Stimulated activated CD8-positive, alpha-beta memory T cell treated with anti-CD3 and anti-CD28 coated beads, Interleukin-7, amount 100 ng/mL, for 24 hours (primary cell): ENCODE data around the gene F2RL2.

ENCODE experiments used
- DNase-seq: peaks from one replicate; pipeline ENCODE4 v3.0.0-alpha.2; 2020; ENCODE audit warnings: low read depth

Gene F2RL2, protein sequence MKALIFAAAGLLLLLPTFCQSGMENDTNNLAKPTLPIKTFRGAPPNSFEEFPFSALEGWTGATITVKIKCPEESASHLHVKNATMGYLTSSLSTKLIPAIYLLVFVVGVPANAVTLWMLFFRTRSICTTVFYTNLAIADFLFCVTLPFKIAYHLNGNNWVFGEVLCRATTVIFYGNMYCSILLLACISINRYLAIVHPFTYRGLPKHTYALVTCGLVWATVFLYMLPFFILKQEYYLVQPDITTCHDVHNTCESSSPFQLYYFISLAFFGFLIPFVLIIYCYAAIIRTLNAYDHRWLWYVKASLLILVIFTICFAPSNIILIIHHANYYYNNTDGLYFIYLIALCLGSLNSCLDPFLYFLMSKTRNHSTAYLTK

DNA sequence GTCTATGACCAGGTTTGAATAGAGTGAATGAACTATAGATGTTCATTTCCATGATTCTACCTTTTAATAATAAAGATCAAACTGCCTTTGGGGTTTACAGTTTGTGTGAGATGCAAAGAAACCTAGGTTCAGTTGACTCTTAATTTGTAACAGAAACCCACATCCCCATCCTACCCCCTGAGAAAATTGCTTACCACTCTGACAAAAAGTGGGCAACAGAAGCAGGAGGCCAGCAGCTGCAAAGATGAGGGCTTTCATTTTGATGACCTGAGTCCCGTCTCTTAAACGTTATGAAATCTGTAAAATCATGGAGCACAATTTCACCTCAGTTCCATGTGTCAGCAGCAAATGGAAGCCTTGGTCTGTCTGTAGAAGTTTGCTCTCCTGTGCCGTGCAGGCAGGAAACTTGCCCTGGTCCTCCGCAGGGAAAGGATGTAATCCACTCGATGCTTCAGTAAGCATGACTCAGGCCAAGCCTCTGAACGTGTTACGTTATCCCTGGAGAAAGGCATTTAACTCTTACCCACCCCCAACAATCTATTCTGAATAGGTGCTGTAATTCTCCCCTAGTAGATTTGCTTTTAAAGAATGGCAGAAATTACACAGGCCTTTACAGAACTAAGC, at the start of gene F2RL2:
F2RL2 (minus strand) TSS at position 431 of the 624 bp plus-strand sequence; CDS start at position 258, 173 bp downstream.
- no peak for DNase-seq

DNA sequence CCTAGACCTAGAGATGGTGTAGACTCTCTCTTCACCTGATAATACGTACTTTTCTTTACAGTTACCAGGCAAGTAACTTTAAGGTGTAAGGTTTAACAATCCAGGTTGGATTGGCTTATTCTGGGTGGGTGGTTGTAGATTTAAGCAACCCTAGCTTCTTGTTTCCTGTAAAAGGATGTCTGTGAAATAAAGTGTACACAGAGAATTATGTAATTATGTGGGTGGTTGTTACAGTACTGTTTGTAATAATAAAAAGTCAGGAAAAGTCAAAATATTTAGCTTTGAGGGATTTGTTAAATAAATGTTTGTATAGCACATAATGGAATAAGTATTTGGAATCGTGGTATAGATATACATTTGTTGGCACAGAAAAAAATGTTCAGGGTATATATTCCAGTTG, 49.0 kb upstream of the F2RL2 start:
- no peak for DNase-seq

GRCh38 chr5:76670508-76670907, 47.3 kb upstream of the F2RL2 start:
- no peak for DNase-seq

DNA sequence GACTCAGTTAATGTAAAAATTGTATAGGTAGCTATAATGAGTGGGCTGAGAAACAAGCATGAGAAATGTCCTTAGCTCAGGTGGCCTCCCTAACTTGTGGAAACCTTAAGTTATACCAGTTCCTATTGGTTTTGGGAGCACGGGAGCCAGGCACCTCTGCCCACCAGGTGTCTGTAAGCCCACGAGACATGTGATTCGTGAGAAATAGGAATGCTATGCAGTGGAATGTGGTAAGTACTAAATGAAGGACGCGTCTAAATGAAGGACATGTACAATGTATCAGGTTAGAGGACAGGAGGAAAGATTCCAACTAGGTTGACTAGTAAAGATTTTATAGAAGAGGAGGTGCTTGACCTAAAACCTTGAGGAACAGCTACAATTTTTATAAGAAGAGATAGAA, 46.0 kb upstream of the F2RL2 start:
- no peak for DNase-seq

DNA sequence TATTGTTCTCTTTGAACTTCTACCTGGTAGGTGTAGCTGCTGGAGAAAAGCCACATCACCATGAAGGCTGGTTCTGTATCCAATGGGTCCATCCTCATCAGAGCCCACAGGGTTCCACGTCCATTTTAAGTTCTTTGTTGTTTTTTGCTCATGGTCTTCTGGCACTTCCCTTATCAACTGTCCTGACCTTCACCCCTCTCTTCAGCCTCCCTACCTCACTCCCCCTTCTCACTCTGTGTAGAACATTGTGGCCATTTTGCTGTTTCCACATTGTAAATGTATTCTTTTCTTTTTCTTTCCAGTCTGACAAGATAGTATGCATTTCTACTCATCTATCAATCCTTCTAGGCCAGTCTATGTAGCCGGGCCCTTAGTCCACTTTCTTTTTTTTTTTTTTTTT, 44.3 kb upstream of the F2RL2 start:
- DNase-seq, result no peak

GRCh38 chr5:76664079-76664478, 40.9 kb upstream of the F2RL2 start:
- DNase-seq, result no peak

- no peak for DNase-seq
These were observed 40.4 kb upstream of the F2RL2 start for GRCh38 chr5:76663573-76663972.

- DNase-seq, result no peak
These were observed 39.3 kb upstream of the F2RL2 start for GRCh38 chr5:76662521-76662920.

DNA sequence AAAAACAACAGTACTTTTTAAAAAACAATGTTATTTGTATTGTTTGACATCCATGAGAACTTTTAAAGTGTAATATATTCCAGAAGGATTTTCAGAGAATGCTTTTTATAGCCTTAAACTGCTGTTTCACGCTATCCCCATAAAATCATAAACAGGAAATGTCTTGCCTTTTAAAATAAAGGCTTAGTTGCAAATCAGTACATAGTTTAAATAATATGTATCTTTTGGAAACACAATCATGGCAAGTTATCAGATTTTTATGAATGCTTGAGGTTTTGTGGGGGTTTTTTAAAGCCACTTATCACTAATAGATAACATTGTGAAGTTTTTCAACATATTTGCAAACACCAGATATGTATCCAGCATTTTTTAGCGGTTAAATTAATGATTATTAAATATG, 37.2 kb upstream of the F2RL2 start:
- DNase-seq, result no peak

DNA sequence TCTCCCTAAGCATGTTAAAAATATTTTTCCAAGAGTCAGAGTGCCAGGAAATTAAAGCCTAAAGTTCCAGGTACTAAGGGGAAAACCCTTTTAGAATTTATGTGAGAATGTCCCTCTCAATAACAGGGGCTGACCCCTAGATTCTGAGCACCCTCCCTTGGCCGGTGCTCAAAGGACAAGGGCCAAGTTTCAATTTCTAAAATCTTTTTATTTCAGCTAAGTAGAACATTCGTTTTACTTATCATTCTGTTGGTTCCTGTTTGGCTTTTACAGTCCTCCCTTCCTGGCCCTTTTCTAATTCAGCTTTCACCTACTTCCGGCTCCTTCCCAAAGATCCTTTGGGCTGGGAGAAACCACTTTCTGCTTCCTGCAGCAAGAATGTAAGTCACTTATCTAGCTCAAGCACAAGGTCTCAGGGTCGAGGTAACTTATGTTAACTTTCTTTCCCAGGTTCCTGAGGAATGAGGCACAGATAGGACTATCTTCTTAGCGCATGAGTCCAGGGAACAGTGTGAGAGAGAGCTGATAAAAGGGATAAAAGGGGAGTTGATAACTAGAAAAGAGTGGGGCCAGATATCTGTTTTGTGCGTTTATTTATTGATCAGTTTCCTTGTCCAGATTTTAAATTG, 34.6 kb upstream of the F2RL2 start:
- no peak for DNase-seq

DNA sequence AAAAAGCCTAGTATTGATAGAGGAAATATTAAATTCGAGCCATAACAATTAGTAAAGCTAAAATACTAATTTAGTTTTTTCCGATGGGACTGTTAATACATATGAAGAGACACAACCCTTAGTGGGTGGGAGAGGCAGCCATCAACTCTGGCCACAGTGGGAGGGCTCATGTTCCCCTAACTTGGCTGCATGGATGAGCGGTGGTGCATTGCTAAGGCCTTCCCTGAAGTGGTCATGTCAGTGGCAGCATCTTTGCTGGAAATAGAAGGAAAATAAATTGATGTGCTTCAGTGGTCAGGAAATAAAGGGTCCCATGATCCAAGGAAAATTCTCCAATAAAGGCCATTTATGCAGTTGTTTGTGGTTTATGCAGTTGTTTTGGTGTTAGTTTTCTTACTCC, 33.9 kb upstream of the F2RL2 start:
- DNase-seq, result no peak

DNA sequence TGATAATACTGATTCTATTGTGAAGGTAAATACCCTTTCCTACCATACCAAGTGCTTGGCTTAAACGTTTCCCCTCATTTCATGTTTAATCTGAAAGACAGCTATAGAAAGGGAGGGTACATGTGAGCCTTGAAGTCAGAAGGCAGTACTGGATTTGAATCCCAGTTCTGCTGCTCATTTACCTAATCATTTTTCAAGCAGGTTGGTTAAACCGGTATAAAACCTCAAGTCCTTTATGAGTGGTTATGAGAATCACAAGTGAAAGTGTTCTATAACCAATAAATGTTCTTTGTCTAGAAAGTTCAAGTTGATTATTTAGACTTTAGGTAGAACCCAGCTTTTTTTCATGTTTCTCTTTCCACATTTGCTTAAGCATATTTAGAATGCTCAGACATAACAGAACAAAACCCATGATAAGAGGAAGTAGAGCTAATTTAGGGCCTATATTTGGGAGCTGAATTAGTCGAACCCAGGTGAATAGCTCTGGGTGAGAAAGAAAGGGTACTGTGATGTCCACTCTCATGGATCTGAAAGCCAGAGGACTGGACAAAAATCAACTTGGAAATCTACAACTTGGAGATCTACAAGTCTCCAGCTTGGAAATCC, 29.7 kb upstream of the F2RL2 start:
- DNase-seq, result no peak

DNA sequence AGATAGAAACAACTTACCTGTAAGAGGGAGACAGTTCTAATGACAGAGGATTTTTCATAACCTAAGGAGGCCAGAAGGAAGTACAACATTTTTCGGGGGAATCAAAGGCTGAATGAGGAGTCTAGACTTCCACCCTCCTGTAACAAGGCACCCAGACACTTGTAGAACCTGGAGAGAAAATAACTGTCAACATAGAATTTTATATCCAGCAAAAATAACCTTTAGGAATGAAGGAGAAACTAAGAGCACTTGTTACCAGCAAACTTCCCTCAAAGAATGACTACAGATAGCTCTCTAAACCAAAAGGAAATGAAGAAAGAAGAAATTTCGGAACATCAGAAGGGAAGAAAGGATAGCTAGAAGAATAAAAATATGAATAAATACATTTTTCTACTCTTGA, 25.9 kb upstream of the F2RL2 start:
- DNase-seq, result no peak

- DNase-seq, result no peak
These were observed 20.2 kb upstream of the F2RL2 start for GRCh38 chr5:76643371-76643770.

GRCh38 chr5:76642390-76643040, 19.3 kb upstream of the F2RL2 start:
- DNase-seq, result no peak

GRCh38 chr5:76641514-76642120, 18.4 kb upstream of the F2RL2 start:
- DNase-seq, result peak; percentile 38

- no peak for DNase-seq
These were observed 15.3 kb upstream of the F2RL2 start for GRCh38 chr5:76638479-76638878.

DNA sequence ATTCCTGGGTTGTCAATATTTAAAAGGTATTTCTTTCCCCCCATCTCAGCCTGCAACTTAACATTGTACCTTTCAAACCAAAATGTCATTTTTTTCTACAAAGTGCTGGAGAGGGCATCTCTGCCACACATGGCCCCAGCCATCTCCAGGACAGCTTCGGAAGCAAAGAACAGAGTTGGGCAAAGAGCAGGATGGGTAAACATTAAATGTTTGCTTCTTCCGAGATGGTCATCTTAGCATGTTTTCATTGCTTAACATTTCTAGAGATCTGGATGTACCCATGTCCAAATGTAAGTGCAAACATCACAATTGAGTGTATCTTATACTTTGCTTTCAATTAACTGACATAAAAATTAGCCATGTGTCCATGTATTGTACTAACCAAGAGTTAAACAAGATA, 14.3 kb upstream of the F2RL2 start:
- no peak for DNase-seq

- DNase-seq, result no peak
These were observed 11.5 kb upstream of the F2RL2 start for GRCh38 chr5:76634661-76635060.

- DNase-seq, result no peak
These were observed 3.5 kb upstream of the F2RL2 start for GRCh38 chr5:76626738-76627137.

GRCh38 chr5:76625087-76625815, 2.0 kb upstream of the F2RL2 start:
- DNase-seq, result no peak
